ENCODE data around the gene NWD2.

NWD2 gene

DNA sequence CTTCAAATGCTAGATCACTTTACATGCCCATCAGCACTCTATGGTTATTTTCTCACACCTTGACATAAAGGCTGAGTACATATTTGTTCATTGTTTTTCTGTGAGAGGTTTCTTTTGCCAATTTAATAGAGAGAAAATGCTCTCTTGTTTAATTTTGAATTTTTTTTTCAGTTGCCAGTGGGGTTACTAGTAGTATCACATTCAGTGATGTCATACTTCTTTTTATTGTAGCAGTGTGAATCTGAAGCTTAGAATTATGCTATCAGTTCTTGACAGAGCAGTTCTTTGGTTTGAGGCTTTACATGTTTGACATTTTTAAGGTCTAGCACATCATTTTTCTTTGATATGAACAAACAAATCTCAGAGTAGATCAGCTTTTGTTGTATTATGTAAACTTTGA is 185.4 kb downstream of the NWD2 start:
- Histone ChIP-seq H3K9ac (ENCODE audit: low read depth, low read length) (no peak overlapping the region), H2AFZ (ENCODE audit: low read depth, low read length) (no peak overlapping the region), H3K79me2 (ENCODE audit: insufficient read depth, low read length) (no peaks in the 10 kb centered on the region), H3K4me3 (ENCODE audit: low read depth in 1 of 2, low read length in 2 of 2) (no peak overlapping the region), H3K9me3 (ENCODE audit: insufficient read depth, low read length, severe bottlenecking) (no peaks in the 10 kb centered on the region), H3K27me3 (ENCODE audit: insufficient read depth, low read length, poor library complexity) (no peaks in the 10 kb centered on the region), H3K36me3 (ENCODE audit: insufficient read depth, low read length) (no peaks in the 10 kb centered on the region), H3K4me1 (ENCODE audit: insufficient read depth, low read length) (no peaks in the 10 kb centered on the region), H4K20me1 (ENCODE audit: insufficient read depth, low read length) (no peaks in the 10 kb centered on the region), H3K27ac (ENCODE audit: low read length) (no peak overlapping the region), H3K4me2 (ENCODE audit: insufficient read depth, low read length) (no peak overlapping the region)
- no peak for DNase-seq
- TF ChIP-seq, protein P1, sequence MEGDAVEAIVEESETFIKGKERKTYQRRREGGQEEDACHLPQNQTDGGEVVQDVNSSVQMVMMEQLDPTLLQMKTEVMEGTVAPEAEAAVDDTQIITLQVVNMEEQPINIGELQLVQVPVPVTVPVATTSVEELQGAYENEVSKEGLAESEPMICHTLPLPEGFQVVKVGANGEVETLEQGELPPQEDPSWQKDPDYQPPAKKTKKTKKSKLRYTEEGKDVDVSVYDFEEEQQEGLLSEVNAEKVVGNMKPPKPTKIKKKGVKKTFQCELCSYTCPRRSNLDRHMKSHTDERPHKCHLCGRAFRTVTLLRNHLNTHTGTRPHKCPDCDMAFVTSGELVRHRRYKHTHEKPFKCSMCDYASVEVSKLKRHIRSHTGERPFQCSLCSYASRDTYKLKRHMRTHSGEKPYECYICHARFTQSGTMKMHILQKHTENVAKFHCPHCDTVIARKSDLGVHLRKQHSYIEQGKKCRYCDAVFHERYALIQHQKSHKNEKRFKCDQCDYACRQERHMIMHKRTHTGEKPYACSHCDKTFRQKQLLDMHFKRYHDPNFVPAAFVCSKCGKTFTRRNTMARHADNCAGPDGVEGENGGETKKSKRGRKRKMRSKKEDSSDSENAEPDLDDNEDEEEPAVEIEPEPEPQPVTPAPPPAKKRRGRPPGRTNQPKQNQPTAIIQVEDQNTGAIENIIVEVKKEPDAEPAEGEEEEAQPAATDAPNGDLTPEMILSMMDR (IDR thresholded peaks at IDR 0.05; ENCODE audit: borderline replicate concordance, extremely low read depth, low read length, poor library complexity, severe bottlenecking): no peak
- TF ChIP-seq EZH2 (IDR thresholded peaks at IDR 0.05; ENCODE audit: borderline replicate concordance, low read depth, low read length, severe bottlenecking): no peak
- no peak for ATAC-seq (ENCODE audit: insufficient read depth, low read depth)

DNA sequence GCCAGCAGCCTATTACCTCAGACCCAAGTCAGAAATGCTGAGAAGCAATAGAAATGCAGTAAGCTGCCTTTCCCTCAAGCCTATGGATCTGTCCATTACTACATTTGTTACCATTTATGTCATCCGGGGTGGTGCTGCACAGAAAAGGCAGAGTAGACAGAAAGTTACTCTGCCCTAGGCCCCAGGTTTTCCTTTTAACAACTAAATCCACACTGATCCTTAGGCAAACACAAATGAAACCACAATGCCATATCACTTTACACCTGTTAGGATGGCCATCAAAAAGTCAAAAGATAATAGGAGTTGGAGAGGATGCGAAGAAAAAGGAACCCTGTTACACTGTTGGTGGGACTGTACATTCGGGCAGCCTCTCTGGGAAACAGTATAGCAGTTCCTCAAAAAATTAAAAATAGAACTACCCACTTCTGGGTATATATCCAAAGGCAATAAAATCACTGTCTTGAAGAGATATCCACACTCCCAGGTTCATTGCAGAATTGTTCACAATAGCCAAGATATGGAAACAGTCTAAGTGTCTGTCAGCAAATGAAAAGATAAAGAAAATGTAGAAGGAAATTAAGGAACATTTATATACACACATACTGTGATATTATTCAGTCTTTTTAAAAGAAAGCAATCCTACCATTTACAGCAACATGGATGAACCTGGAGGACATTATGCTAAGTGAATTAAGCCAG is 186.3 kb downstream of the NWD2 start:
- Histone ChIP-seq H3K4me2 (ENCODE audit: insufficient read depth, low read length) (no peak overlapping the region), H3K79me2 (ENCODE audit: insufficient read depth, low read length) (no peaks in the 10 kb centered on the region), H3K9me3 (ENCODE audit: insufficient read depth, low read length, severe bottlenecking) (no peaks in the 10 kb centered on the region), H3K9ac (ENCODE audit: low read depth, low read length) (no peak overlapping the region), H3K27ac (ENCODE audit: low read length) (no peak overlapping the region), H2AFZ (ENCODE audit: low read depth, low read length) (no peak overlapping the region), H3K4me1 (ENCODE audit: insufficient read depth, low read length) (no peaks in the 10 kb centered on the region), H4K20me1 (ENCODE audit: insufficient read depth, low read length) (no peaks in the 10 kb centered on the region), H3K27me3 (ENCODE audit: insufficient read depth, low read length, poor library complexity) (peaks cover 3% of the 10 kb centered on the region), H3K36me3 (ENCODE audit: insufficient read depth, low read length) (no peaks in the 10 kb centered on the region), H3K4me3 (ENCODE audit: low read depth in 1 of 2, low read length in 2 of 2) (no peak overlapping the region)
- TF ChIP-seq, protein P1 (IDR thresholded peaks at IDR 0.05; ENCODE audit: borderline replicate concordance, extremely low read depth, low read length, poor library complexity, severe bottlenecking): no peak
- no peak for TF ChIP-seq EZH2 (IDR thresholded peaks at IDR 0.05; ENCODE audit: borderline replicate concordance, low read depth, low read length, severe bottlenecking)
- no peak for DNase-seq
- no peak for ATAC-seq (ENCODE audit: insufficient read depth, low read depth)

DNA sequence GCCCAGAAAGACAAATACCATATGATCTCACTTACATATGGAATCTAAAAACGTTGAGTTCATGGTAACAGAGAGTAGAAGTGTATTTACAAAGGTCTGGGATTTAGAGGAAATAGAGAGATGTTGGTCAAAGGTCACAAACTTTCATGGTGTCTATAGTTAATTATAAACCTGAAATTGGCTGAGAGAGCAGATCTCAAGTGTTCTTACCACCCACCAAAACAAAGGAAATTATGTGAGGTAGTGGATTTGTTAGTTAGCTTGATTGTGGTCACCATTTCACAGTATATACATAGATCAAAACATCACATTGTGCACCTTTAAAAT is 186.8 kb downstream of the NWD2 start:
- H3K4me1 ChIP-seq (ENCODE audit: insufficient read depth, low read length): no peaks in the 10 kb centered on the region
- H3K27ac ChIP-seq (ENCODE audit: low read length): no peak overlapping the region
- DNase-seq (no peak), ATAC-seq (ENCODE audit: insufficient read depth, low read depth) (no peak)
- H3K9me3 ChIP-seq (ENCODE audit: insufficient read depth, low read length, severe bottlenecking): no peaks in the 10 kb centered on the region
- TF ChIP-seq EZH2 (IDR thresholded peaks at IDR 0.05; ENCODE audit: borderline replicate concordance, low read depth, low read length, severe bottlenecking): no peak
- TF ChIP-seq, protein P1 (IDR thresholded peaks at IDR 0.05; ENCODE audit: borderline replicate concordance, extremely low read depth, low read length, poor library complexity, severe bottlenecking): no peak
- no peaks in the 10 kb centered on the region for H4K20me1 ChIP-seq (ENCODE audit: insufficient read depth, low read length)
- H3K79me2 ChIP-seq (ENCODE audit: insufficient read depth, low read length): no peaks in the 10 kb centered on the region
- H2AFZ ChIP-seq (ENCODE audit: low read depth, low read length): no peak overlapping the region
- H3K9ac ChIP-seq (ENCODE audit: low read depth, low read length): no peak overlapping the region
- H3K4me2 ChIP-seq (ENCODE audit: insufficient read depth, low read length): no peak overlapping the region
- no peak overlapping the region for H3K4me3 ChIP-seq (ENCODE audit: low read depth in 1 of 2, low read length in 2 of 2)
- peaks cover 3% of the 10 kb centered on the region for H3K27me3 ChIP-seq (ENCODE audit: insufficient read depth, low read length, poor library complexity)
- H3K36me3 ChIP-seq (ENCODE audit: insufficient read depth, low read length): no peaks in the 10 kb centered on the region
